H9 (cell line): ENCODE data around the gene HNRNPH2. TPM values are rescaled to one million over a fixed set of nuclear protein-coding genes. Genes with fewer than 3 reads are reported as not detected.

ENCODE experiments used
- DNase-seq: peaks from one replicate; pipeline ENCODE4 v3.0.0-alpha.2; 2017
- H2AFZ ChIP-seq: one replicate; pipeline ENCODE4 v1.6.1; 2013; ENCODE audit warnings: mild to moderate bottlenecking, low read length, control low read depth, moderate library complexity
- H2AK5ac ChIP-seq: 2 replicates; pipeline ENCODE4 v1.6.1; 2013; ENCODE audit warnings: low read length, control low read depth, mixed read lengths; ENCODE audit not compliant: insufficient read length
- H2BK120ac ChIP-seq: one replicate; pipeline ENCODE4 v1.6.1; 2013; ENCODE audit warnings: low read depth, mild to moderate bottlenecking, low read length, control low read depth, inconsistent platforms; ENCODE audit not compliant: poor library complexity, severe bottlenecking
- H2BK12ac ChIP-seq: 2 replicates; pipeline ENCODE4 v1.6.1; 2013; ENCODE audit warnings: low read length, control low read depth, mixed read lengths, low read depth; ENCODE audit not compliant: insufficient read length
- H2BK15ac ChIP-seq: 2 replicates; pipeline ENCODE4 v1.6.1; 2013; ENCODE audit warnings: low read depth, low read length, control low read depth
- H2BK20ac ChIP-seq: one replicate; pipeline ENCODE4 v1.6.1; 2013; ENCODE audit warnings: low read depth, mild to moderate bottlenecking, low read length, control low read depth, inconsistent platforms; ENCODE audit not compliant: poor library complexity, severe bottlenecking
- H2BK5ac ChIP-seq: 2 replicates; pipeline ENCODE4 v1.6.1; 2013; ENCODE audit warnings: low read length, control low read depth, mixed read lengths; ENCODE audit not compliant: insufficient read length
- H3K14ac ChIP-seq: 2 replicates; pipeline ENCODE4 v1.6.1; 2013; ENCODE audit warnings: low read length, control low read depth; ENCODE audit not compliant: insufficient read depth
- H3K18ac ChIP-seq: 2 replicates; pipeline ENCODE4 v1.6.1; 2013; ENCODE audit warnings: low read depth, mild to moderate bottlenecking, mixed read lengths, low read length, control low read depth; ENCODE audit not compliant: insufficient read length
- H3K23ac ChIP-seq: 2 replicates; pipeline ENCODE4 v1.6.1; 2013; ENCODE audit warnings: low read length, control low read depth, mixed read lengths, low read depth; ENCODE audit not compliant: insufficient read length
- H3K23me2 ChIP-seq: 2 replicates; pipeline ENCODE4 v1.6.1; 2013; ENCODE audit warnings: low read depth, mild to moderate bottlenecking, mixed read lengths, low read length, control low read depth; ENCODE audit not compliant: insufficient read length, poor library complexity, severe bottlenecking
- H3K27ac ChIP-seq: 2 replicates; pipeline ENCODE4 v1.5.1; 2013; ENCODE audit warnings: low read length, control low read depth, mixed read lengths, low read depth; ENCODE audit not compliant: insufficient read length
- H3K27me3 ChIP-seq: 2 replicates; pipeline ENCODE4 v1.6.1; 2013; ENCODE audit warnings: low read length, control low read depth, inconsistent platforms; ENCODE audit not compliant: insufficient read depth
- H3K4ac ChIP-seq: 2 replicates; pipeline ENCODE4 v1.6.1; 2013; ENCODE audit warnings: low read depth, mild to moderate bottlenecking, control low read depth, inconsistent platforms, low read length, moderate library complexity
- H3K4me1 ChIP-seq: 2 replicates; pipeline ENCODE4 v1.6.1; 2013; ENCODE audit warnings: low read length, control low read depth, inconsistent platforms; ENCODE audit not compliant: insufficient read depth
- H3K4me2 ChIP-seq: 2 replicates; pipeline ENCODE4 v1.6.1; 2013; ENCODE audit warnings: low read length, control low read depth, mixed read lengths; ENCODE audit not compliant: insufficient read length, insufficient read depth
- H3K56ac ChIP-seq: 2 replicates; pipeline ENCODE4 v1.6.1; 2013; ENCODE audit warnings: low read depth, mild to moderate bottlenecking, mixed read lengths, low read length, control low read depth; ENCODE audit not compliant: insufficient read length
- H3K79me1 ChIP-seq: 2 replicates; pipeline ENCODE4 v1.6.1; 2013; ENCODE audit warnings: low read depth, mild to moderate bottlenecking, moderate library complexity, low read length, control low read depth, inconsistent platforms; ENCODE audit not compliant: insufficient read depth, poor library complexity, severe bottlenecking
- H3K79me2 ChIP-seq: 2 replicates; pipeline ENCODE4 v1.6.1; 2013; ENCODE audit warnings: low read length, control low read depth, inconsistent platforms; ENCODE audit not compliant: insufficient read depth
- H3K9ac ChIP-seq: 2 replicates; pipeline ENCODE4 v1.6.1; 2013; ENCODE audit warnings: low read length, control low read depth, mixed read lengths; ENCODE audit not compliant: insufficient read length; ENCODE audit errors: extremely low read depth
- H3K9me3 ChIP-seq: one replicate; pipeline ENCODE4 v1.6.1; 2013; ENCODE audit warnings: low read depth, low read length, inconsistent platforms; ENCODE audit not compliant: control insufficient read depth
- H3T11ph ChIP-seq: one replicate; pipeline ENCODE4 v1.6.1; 2013; ENCODE audit warnings: mild to moderate bottlenecking, low read length, control low read depth, inconsistent platforms
- H4K20me1 ChIP-seq: one replicate; pipeline ENCODE4 v1.6.1; 2013; ENCODE audit not compliant: control insufficient read depth, insufficient read length, insufficient read depth
- H4K5ac ChIP-seq: 2 replicates; pipeline ENCODE4 v1.6.1; 2013; ENCODE audit warnings: low read depth, mild to moderate bottlenecking, mixed read lengths, low read length, control low read depth; ENCODE audit not compliant: insufficient read length
- H4K8ac ChIP-seq: replicated peaks from 2 replicates; pipeline ENCODE4 v1.6.1; 2013; ENCODE audit warnings: low read length, control low read depth, mixed read lengths, low read depth; ENCODE audit not compliant: insufficient read length
- H4K91ac ChIP-seq: 2 replicates; pipeline ENCODE4 v1.6.1; 2013; ENCODE audit warnings: low read depth, mild to moderate bottlenecking, moderate library complexity, mixed read lengths, low read length, control low read depth; ENCODE audit not compliant: insufficient read length
- H3K27ac Mint-ChIP-seq, 3 experiments: 2 replicates in 2 of 3; 3 replicates in 1 of 3; pipeline ENCODE4 v1.8.0; 2020 to 2021; ENCODE audit warnings: mixed read lengths in 3 of 3, mild to moderate bottlenecking in 1 of 3, moderate library complexity in 1 of 3
- H3K27me3 Mint-ChIP-seq: 2 replicates; pipeline ENCODE4 v1.8.0; 2021; ENCODE audit warnings: low read depth, mild to moderate bottlenecking, moderate library complexity, mixed read lengths
- H3K36me3 Mint-ChIP-seq, 3 experiments: 2 replicates in 2 of 3; 3 replicates in 1 of 3; pipeline ENCODE4 v1.8.0; 2020 to 2021; ENCODE audit warnings: low read depth in 3 of 3, mixed read lengths in 3 of 3; ENCODE audit not compliant: insufficient read depth in 1 of 3
- H3K4me1 Mint-ChIP-seq, 2 experiments: 2 replicates each; pipeline ENCODE4 v1.8.0; 2020; ENCODE audit warnings: mixed read lengths in 2 of 2
- H3K4me3 Mint-ChIP-seq, 2 experiments: 2 replicates in 1 of 2; 3 replicates in 1 of 2; pipeline ENCODE4 v1.8.0; 2020 to 2021; ENCODE audit warnings: mild to moderate bottlenecking in 2 of 2, mixed read lengths in 2 of 2, moderate library complexity in 1 of 2
- H3K9me3 Mint-ChIP-seq, 2 experiments: 2 replicates in 1 of 2; 3 replicates in 1 of 2; pipeline ENCODE4 v1.8.0; 2020; ENCODE audit warnings: mild to moderate bottlenecking in 2 of 2, mixed read lengths in 2 of 2, moderate library complexity in 1 of 2
- CTCF ChIP-seq: fragments of 200-600 bp; sonication (generic); conservative IDR thresholded peaks from 3 replicates; pipeline ENCODE4 v1.8.0; 2021; ENCODE audit warnings: antibody characterized with exemption, mild to moderate bottlenecking
- WGBS: extraction: QIAGEN DNeasy Blood & Tissue Kit; methylation state at CpG from one replicate; pipeline ENCODE4 v1.1.7; 2013; ENCODE audit warnings: missing lambda C conversion rate, low lambda C conversion rate, mixed read lengths; ENCODE audit not compliant: insufficient read length; ENCODE audit errors: extremely low coverage; 5-methylcytosine and 5-hydroxymethylcytosine counted together
- total RNA-seq: library from RNA; stranded (reverse); gene quantifications from 2 replicates; pipeline ENCODE4 v1.2.1, GENCODE V29; 2021

The HNRNPH2 gene
- total RNA-seq, 1 experiment from 2014 or later = 60.2 TPM

GRCh38 chrX:101416691-101417090 lies 8.7 kb downstream of the HNRNPH2 start:
- Histone ChIP-seq H3K18ac (no peak overlapping the region), H2AK5ac (no peak overlapping the region), H3K4me1 (no peaks in the 10 kb centered on the region), H2BK20ac (no peak overlapping the region), H4K5ac (no peak overlapping the region), H2AFZ (no peak overlapping the region), H3K79me2 (no peaks in the 10 kb centered on the region), H4K91ac (no peak overlapping the region), H3K27me3 (no peaks in the 10 kb centered on the region), H2BK15ac (no peak overlapping the region), H2BK120ac (no peak overlapping the region), H3K23ac (no peak overlapping the region), H4K20me1 (no peaks in the 10 kb centered on the region), H3K9ac (no peak overlapping the region), H3K56ac (no peak overlapping the region), H2BK5ac (no peak overlapping the region), H4K8ac (no peak overlapping the region), H3K27ac (no peak overlapping the region), H3K9me3 (peaks cover 21% of the 10 kb centered on the region), H3K4ac (no peak overlapping the region), H3T11ph (no peak overlapping the region), H3K79me1 (no peaks in the 10 kb centered on the region), H3K14ac (no peak overlapping the region), H3K4me2 (no peak overlapping the region), H2BK12ac (no peak overlapping the region), H3K23me2 (no peaks in the 10 kb centered on the region)
- WGBS = no CpG with 5 or more reads among the region's 7 CpGs
- Mint-ChIP-seq H3K27ac (no peak overlapping the region), H3K36me3 (peaks cover 20 to 40% (median 35%) of the 10 kb centered on the region in 3 experiments), H3K27me3 (no peaks in the 10 kb centered on the region; the same call in none of the 2 replicates), H3K4me1 (peaks cover 24 to 26% of the 10 kb centered on the region in 2 experiments), H3K4me3 (no peak overlapping the region; a peak in 1 of 5 replicates), H3K9me3 (peaks cover 73 to 79% of the 10 kb centered on the region in 2 experiments)
- no peak for DNase-seq
- TF ChIP-seq CTCF = no peak
